Stimulated activated CD4-positive, alpha-beta T cell treated with anti-CD3 and anti-CD28 coated beads, Interleukin-1b, Interleukin-23, amount 100 ng/mL, for 1 hour (primary cell): ENCODE measurements around the gene TPI1.

Experiments
- DNase-seq, 2 donors: peaks; one replicate each; pipeline ENCODE4 v3.0.0-alpha.2; 2020; ENCODE audit warnings: low read depth in 2 of 2

TPI1 gene

DNA sequence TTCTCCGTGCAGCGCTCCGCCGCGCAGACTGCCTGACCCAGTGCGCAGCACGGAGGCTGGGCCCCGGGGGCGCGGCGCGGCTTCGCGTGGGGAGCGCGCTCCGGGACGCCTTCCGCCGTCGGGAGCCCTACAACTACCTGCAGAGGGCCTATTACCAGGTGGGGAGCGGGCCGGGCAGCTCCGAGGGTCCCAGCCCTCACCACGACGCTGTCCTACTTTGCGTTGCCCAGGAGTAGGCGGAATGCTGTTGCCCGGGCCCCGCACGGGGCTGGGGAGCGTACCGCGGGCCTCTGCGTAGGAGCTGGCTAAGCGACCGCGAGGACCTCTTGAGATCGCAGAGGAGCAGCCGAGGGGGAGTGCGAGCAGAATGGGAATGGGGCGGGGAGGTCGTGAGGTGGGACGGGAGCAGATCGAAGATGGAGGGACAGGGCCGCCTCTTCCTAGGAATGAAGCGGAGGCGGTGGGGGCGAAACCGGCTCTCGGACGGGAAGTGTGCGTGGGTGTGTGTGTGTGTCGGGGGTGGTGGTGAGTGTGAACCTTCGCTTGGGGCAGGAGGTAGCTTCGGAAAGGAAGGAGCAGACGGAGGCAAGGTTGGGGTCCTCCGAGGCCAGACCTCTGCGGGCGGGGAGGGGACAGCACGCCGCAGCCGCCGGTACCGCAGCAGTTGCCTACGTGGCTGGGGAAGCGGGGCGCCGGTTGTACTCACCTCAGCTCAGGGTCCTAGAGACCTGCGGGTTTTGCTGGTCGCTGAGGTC lies 38.4 kb upstream of the TPI1 start:
- DNase-seq, result no peak

GRCh38 chr12:6829536-6830220 lies 37.7 kb upstream of the TPI1 start:
- no peak for DNase-seq

GRCh38 chr12:6830286-6830890 lies 36.9 kb upstream of the TPI1 start:
- DNase-seq, result no peak

DNA sequence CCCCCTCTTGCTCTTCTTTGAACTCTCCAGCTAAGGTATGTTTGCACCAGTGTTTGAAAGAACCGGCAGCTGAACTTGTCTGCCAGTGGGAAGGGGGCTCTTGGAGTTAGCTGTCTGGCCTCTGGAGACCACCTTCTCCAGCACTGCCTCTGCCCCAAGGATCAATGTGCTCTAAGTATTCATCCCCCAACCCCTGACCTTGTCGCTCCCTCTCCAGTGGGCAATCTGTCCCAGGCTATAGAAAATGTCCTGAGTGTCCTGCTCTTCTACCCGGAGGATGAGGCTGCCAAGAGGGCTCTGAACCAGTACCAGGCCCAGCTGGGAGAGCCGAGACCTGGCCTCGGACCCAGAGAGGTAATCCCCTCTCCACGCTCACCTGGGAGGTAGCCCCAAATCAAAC lies 36.3 kb upstream of the TPI1 start:
- DNase-seq, result no peak

- DNase-seq, result no peak
Measured at GRCh38 chr12:6831450-6831995, 35.8 kb upstream of the TPI1 start.

- no peak for DNase-seq
Measured at GRCh38 chr12:6832125-6832524, 35.2 kb upstream of the TPI1 start.

- DNase-seq, result no peak
Measured at GRCh38 chr12:6833189-6833890, 34.0 kb upstream of the TPI1 start.

- no peak for DNase-seq
Measured at GRCh38 chr12:6834254-6834653, 33.1 kb upstream of the TPI1 start.

- no peak for DNase-seq
Measured at GRCh38 chr12:6834873-6835272, 32.5 kb upstream of the TPI1 start.

- DNase-seq, result no peak
Measured at GRCh38 chr12:6836851-6837250, 30.5 kb upstream of the TPI1 start.

GRCh38 chr12:6837370-6838060 lies 29.8 kb upstream of the TPI1 start:
- DNase-seq, result no peak

DNA sequence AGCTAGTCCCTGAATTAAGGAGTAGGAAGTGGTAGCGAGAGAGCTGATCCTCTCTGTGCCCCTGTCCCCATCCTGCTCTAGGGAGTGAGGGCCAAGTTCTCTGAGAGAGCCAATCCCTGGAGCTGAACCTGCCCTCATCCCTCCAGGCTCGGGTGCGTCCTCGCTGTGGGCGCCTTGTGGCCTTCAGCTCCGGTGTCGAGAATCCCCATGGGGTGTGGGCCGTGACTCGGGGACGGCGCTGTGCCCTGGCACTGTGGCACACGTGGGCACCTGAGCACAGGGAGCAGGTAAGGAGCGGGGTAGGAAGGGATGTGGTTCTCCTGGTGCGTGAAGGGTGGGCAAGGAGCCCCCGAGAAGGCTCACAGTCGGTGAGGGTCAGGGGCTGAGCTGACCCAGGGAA lies 28.5 kb upstream of the TPI1 start:
- DNase-seq, result no peak

- no peak for DNase-seq
Measured at GRCh38 chr12:6839482-6840201, 27.7 kb upstream of the TPI1 start.

- DNase-seq, result no peak
Measured at GRCh38 chr12:6840330-6840729, 27.0 kb upstream of the TPI1 start.

GRCh38 chr12:6840761-6841515 lies 26.4 kb upstream of the TPI1 start, which contains the start of gene GNB3:
Gene GNB3, plus strand, starts transcription at chr12:6840925. Its CDS starts 363 bp downstream, at chr12:6841288.
- DNase-seq, result no peak

DNA sequence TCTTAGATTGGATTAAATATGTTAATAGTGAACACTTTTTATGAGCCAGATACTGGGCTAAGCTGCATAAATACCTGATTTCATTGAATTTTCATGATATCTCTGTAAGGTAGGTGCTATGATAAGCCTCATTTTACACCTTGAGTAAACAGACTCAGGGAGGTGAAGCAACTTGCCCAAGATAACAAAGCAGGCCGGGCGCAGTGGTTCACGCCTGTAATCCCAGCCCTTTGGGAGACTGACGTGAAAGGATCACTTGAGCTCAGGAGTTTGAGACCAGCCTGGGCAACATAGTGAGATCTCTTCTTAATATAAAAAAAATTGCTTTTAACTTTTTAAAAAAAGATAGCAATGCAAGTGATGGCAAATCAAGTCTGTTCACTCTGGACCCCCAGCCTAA lies 25.3 kb upstream of the TPI1 start:
- no peak for DNase-seq

GRCh38 chr12:6843118-6843902 lies 24.0 kb upstream of the TPI1 start:
- no peak for DNase-seq

- no peak for DNase-seq
Measured at GRCh38 chr12:6845395-6845794, 21.9 kb upstream of the TPI1 start.

- no peak for DNase-seq
Measured at GRCh38 chr12:6846316-6846869, 20.9 kb upstream of the TPI1 start.
